Stimulated activated CD8-positive, alpha-beta memory T cell treated with anti-CD3 and anti-CD28 coated beads, Interleukin-15, amount 100 ng/mL, for 24 hours (primary cell): Measurements from ENCODE around the gene DGKG.

ENCODE experiments used
- DNase-seq: peaks from one replicate; pipeline ENCODE4 v3.0.0-alpha.2; 2020; ENCODE audit warnings: low read depth

Gene DGKG

GRCh38 chr3:186143250-186143649 lies 218.8 kb downstream of the DGKG start:
- no peak for DNase-seq

GRCh38 chr3:186142393-186142932 lies 219.6 kb downstream of the DGKG start:
- DNase-seq, result no peak

- no peak for DNase-seq
Measured at GRCh38 chr3:186141790-186142189, 220.2 kb downstream of the DGKG start.

GRCh38 chr3:186138272-186138981 lies 223.6 kb downstream of the DGKG start:
- no peak for DNase-seq

- DNase-seq, result no peak
Measured at GRCh38 chr3:186137051-186137685, 224.9 kb downstream of the DGKG start.

GRCh38 chr3:186133980-186134379 lies 228.1 kb downstream of the DGKG start:
- DNase-seq, result no peak

GRCh38 chr3:186132487-186132886 lies 229.5 kb downstream of the DGKG start:
- no peak for DNase-seq

GRCh38 chr3:186129206-186129605 lies 232.8 kb downstream of the DGKG start:
- DNase-seq, result no peak

- DNase-seq, result no peak
Measured at GRCh38 chr3:186128158-186128557, 233.9 kb downstream of the DGKG start.

GRCh38 chr3:186127463-186127862 lies 234.6 kb downstream of the DGKG start:
- DNase-seq, result no peak

GRCh38 chr3:186125118-186125517 lies 236.9 kb downstream of the DGKG start:
- no peak for DNase-seq

GRCh38 chr3:186124592-186124991 lies 237.4 kb downstream of the DGKG start:
- DNase-seq, result no peak

- DNase-seq, result no peak
Measured at GRCh38 chr3:186123012-186123411, 239.0 kb downstream of the DGKG start.

GRCh38 chr3:186121968-186122367 lies 240.1 kb downstream of the DGKG start:
- no peak for DNase-seq

- no peak for DNase-seq
Measured at GRCh38 chr3:186121278-186121677, 240.8 kb downstream of the DGKG start.

GRCh38 chr3:186119499-186119898 lies 242.5 kb downstream of the DGKG start:
- no peak for DNase-seq

GRCh38 chr3:186118692-186119091 lies 243.3 kb downstream of the DGKG start:
- no peak for DNase-seq

GRCh38 chr3:186117521-186118134 lies 244.4 kb downstream of the DGKG start:
- DNase-seq, result no peak

- DNase-seq, result no peak
Measured at GRCh38 chr3:186115239-186115996, 246.6 kb downstream of the DGKG start.

GRCh38 chr3:186110975-186111974 lies 250.8 kb downstream of the DGKG start:
- no peak for DNase-seq
